ENCODE data around the gene TBC1D2. TPM values are rescaled to one million over a fixed set of nuclear protein-coding genes. Genes with fewer than 3 reads are reported as not detected.

Gene TBC1D2
- total and polyA plus RNA-seq, 2 of the 13 experiments (the other 11 are each of a cell fraction or from before 2014, with no cell fraction given): 2.0 to 2.8 TPM

- TF ChIP-seq KDM5A (IDR thresholded peaks at IDR 0.05; ENCODE audit: borderline replicate concordance, low read length): no peak
- no peak for TF ChIP-seq MAFG (CRISPR knock-in tag; IDR thresholded peaks at IDR 0.05)
- no peak for TF ChIP-seq ZNF331 (CRISPR knock-in tag; IDR thresholded peaks at IDR 0.05)
- TF ChIP-seq ZNF703 (CRISPR knock-in tag; IDR thresholded peaks at IDR 0.05; ENCODE audit: borderline replicate concordance): no peak
- TF ChIP-seq HDAC2 (CRISPR knock-in tag; IDR thresholded peaks at IDR 0.05): no peak
- no peak for TF ChIP-seq SP5 (CRISPR knock-in tag; IDR thresholded peaks at IDR 0.05; ENCODE audit: borderline replicate concordance, low read depth)
- no peak for TF ChIP-seq LBX2 (CRISPR knock-in tag; IDR thresholded peaks at IDR 0.05; ENCODE audit: borderline replicate concordance)
- H3K27me3 ChIP-seq (ENCODE audit: control insufficient read depth in 1 of 2, insufficient read depth in 2 of 2, low read length in 2 of 2): peaks cover 0 to 7% of the 10 kb centered on the region in 2 experiments; a peak in 1 of 5 replicates
- ATAC-seq (no peak), DNase-seq (ENCODE audit: low spot score) (no peak), FAIRE-seq (no peak)
- H3K9ac ChIP-seq (ENCODE audit: insufficient read depth, low read depth, low read length): no peak overlapping the region
- H3K27ac ChIP-seq (ENCODE audit: extremely low read length, insufficient read depth, low read length): no peak overlapping the region
- in situ Hi-C loops (cut with HindIII; ENCODE audit: extremely low pct_ligation_motif_present, low pct_unique_long_range_greater_than_20kb) (no loop called here), intact Hi-C loops (cut with micrococcal nuclease; ENCODE audit: unreplicated experiment) (no loop called here)
- no peak overlapping the region for H3K4me2 ChIP-seq (ENCODE audit: low read depth, low read length)
- no peaks in the 10 kb centered on the region for H3K36me3 ChIP-seq (replicated peaks in 1 of 2; ENCODE audit: control insufficient read depth in 1 of 2, insufficient read depth in 2 of 2, low read length in 2 of 2)
- ChIA-PET CTCF (ENCODE audit: low intra/inter-chr PET ratio, low total read pairs) (no interaction called here), POLR2A (no interaction called here)
- no peaks in the 10 kb centered on the region for H3K9me3 ChIP-seq (ENCODE audit: low read length)
- H3K4me3 ChIP-seq (replicated peaks in 1 of 3; ENCODE audit: insufficient read depth in 1 of 3, low read depth in 2 of 3, low read length in 3 of 3): no peak overlapping the region
- BruUV-seq (replicated peaks): no TSS peak
- no peaks in the 10 kb centered on the region for H3K79me2 ChIP-seq (ENCODE audit: insufficient read depth, low read length)
- no peaks in the 10 kb centered on the region for H3K4me1 ChIP-seq (ENCODE audit: insufficient read depth, low read length)
- no peaks in the 10 kb centered on the region for H4K20me1 ChIP-seq (ENCODE audit: insufficient read depth, low read length)
- no peak overlapping the region for H2AFZ ChIP-seq (ENCODE audit: low read length)
Observed at GRCh38 chr9:98298476-98298875, 43.0 kb upstream of the TBC1D2 start.

- no peaks in the 10 kb centered on the region for H3K36me3 ChIP-seq (replicated peaks in 1 of 2; ENCODE audit: control insufficient read depth in 1 of 2, insufficient read depth in 2 of 2, low read length in 2 of 2)
- H3K79me2 ChIP-seq (ENCODE audit: insufficient read depth, low read length): no peaks in the 10 kb centered on the region
- H3K9me3 ChIP-seq (ENCODE audit: low read length): no peaks in the 10 kb centered on the region
- H3K27me3 ChIP-seq (ENCODE audit: control insufficient read depth in 1 of 2, insufficient read depth in 2 of 2, low read length in 2 of 2): no peaks in the 10 kb centered on the region
- H3K4me1 ChIP-seq (ENCODE audit: insufficient read depth, low read length): no peaks in the 10 kb centered on the region
- intact Hi-C loops (cut with micrococcal nuclease; ENCODE audit: unreplicated experiment): no loop called here
- H4K20me1 ChIP-seq (ENCODE audit: insufficient read depth, low read length): no peaks in the 10 kb centered on the region
- H3K4me3 ChIP-seq (replicated peaks in 1 of 3; ENCODE audit: insufficient read depth in 1 of 3, low read depth in 2 of 3, low read length in 3 of 3): no peak overlapping the region
- H3K9ac ChIP-seq (ENCODE audit: insufficient read depth, low read depth, low read length): no peak overlapping the region
- WGBS (ENCODE audit: low lambda C conversion rate): 70% methylated on average over 6 of the region's 6 CpGs
- no peak for DNase-seq (ENCODE audit: low spot score)
- ChIA-PET POLR2A (no interaction called here), CTCF (ENCODE audit: low intra/inter-chr PET ratio, low total read pairs) (no interaction called here)
- TF ChIP-seq ZNF747 (CRISPR knock-in tag; IDR thresholded peaks at IDR 0.05; ENCODE audit: borderline replicate concordance): no peak
- TF ChIP-seq ZBTB25 (CRISPR knock-in tag; IDR thresholded peaks at IDR 0.05): no peak
- no peak for TF ChIP-seq MAFF (IDR thresholded peaks at IDR 0.05; ENCODE audit: low read depth, low read length)
- TF ChIP-seq GTF3A (CRISPR knock-in tag; conservative IDR thresholded peaks at IDR 0.05): no peak
- no peak for TF ChIP-seq NCOA2 (CRISPR knock-in tag; IDR thresholded peaks at IDR 0.05)
- in situ Hi-C loops (cut with HindIII; ENCODE audit: extremely low pct_ligation_motif_present, low pct_unique_long_range_greater_than_20kb): no loop called here
- H2AFZ ChIP-seq (ENCODE audit: low read length): no peak overlapping the region
- no TSS peak for BruUV-seq (replicated peaks)
- no peak overlapping the region for H3K27ac ChIP-seq (ENCODE audit: extremely low read length, insufficient read depth, low read length)
- H3K4me2 ChIP-seq (ENCODE audit: low read depth, low read length): no peak overlapping the region
- FAIRE-seq: no peak
- ATAC-seq: no peak
Observed at GRCh38 chr9:98295824-98296223, 40.4 kb upstream of the TBC1D2 start.

Data from HepG2 (cell line).